Measurements from ENCODE around the gene NR1I3. TPM values are rescaled to one million over a fixed set of nuclear protein-coding genes. Genes with fewer than 3 reads are reported as not detected.

Gene NR1I3
- polyA plus RNA-seq, 3 donors from 2014 or later: not detected

DNA sequence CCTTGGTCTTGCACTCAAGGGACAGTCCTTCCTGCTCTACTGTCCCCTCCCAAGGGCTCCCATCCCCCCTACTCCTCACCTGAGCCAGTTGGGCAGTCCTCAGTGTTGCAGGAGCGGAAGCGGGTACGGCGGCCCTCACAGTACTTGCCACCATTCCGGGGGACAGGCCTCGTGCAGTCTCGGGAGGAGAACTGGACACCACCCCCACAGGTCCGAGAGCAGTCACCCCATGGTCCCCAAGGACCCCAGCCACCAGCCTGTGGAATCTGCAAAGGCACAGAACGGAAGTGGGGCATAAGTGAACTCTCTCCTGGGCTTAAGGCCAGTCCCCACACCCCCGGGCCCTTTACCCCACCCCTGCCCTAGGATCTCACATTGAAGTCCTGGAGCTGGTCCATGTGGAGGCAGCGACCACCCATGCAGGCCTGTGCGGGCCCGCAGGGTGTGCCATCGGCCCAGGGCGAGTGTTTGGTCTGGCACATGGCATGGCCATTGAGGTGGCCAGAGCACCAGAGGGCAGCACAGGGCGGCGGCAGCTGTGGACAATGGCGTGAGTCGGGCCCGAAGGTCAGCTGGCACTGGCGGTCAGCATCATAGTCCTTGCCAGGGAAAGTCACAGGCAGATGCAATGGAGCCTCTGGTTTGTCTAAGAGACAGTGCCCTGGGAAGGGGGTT is 44.3 kb downstream of the NR1I3 start:
- no peaks in the 10 kb centered on the region for H3K9me3 Mint-ChIP-seq
- DNase-seq: no peak
- H3K27ac Mint-ChIP-seq: peak overlapping the region in 5 of 6 donors; percentile 83 to 94 (median 93)
- H3K4me1 Mint-ChIP-seq: peaks cover 55 to 60% of the 10 kb centered on the region in 2 donors
- H3K4me3 Mint-ChIP-seq: peak overlapping the region in 1 of 5 donors; percentile 40
- peaks cover 0 to 2% (median 0%) of the 10 kb centered on the region in 3 donors for H3K27me3 Mint-ChIP-seq (ENCODE audit: low read depth in 3 of 3)
- peaks cover 0 to under 1% (median 0%) of the 10 kb centered on the region in 3 donors for H3K36me3 Mint-ChIP-seq

DNA sequence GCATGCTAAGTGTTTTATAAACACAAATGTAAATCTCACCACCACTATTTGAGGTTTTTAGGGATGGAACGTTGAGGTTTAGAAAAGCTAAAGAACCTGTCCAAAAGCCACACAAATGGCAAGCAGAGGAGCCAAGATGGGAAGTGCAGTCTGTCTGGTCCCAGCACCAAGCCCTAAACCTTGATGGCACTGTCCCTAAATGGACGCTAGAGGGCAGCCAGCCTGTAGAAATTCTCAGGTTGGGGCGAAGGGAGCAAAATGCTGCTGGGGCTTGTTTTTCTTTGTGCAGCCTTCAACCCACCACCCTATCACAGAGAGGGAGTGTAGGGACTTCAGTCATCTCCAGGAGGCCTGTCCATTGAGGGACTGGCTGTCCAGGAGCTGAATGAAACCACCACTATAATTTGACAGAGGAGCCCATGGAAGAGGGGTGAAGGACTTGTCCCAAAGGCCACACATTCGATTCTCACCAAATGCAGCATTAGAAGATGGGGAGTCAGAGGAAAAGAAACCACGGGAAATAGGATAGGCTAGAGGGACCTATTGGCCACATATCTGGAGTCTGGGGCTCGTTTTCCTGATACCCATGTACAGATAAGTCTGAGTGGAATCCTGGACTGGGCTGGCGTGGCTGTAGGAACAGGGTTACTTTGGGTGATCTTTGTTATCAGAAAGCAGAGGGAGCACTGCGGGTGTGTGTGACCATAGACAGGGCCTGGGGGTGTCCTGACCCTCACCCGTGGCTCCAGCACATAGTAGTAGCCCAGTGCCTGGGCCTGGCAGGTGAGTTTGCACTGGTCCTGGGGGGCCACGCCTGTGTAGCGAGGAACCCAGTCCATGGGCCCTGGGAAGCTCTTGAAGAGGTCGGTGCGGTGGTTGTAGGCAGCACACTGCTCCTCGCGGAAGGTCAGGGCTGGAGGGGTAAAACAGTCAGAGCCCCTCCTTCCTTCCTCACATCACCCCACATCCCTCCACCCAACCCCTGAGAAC is 45.2 kb downstream of the NR1I3 start:
- Mint-ChIP-seq H3K27me3 (ENCODE audit: low read depth in 3 of 3) (peaks cover 0 to 2% (median 0%) of the 10 kb centered on the region in 3 donors), H3K27ac (peak overlapping the region; percentile 73 to 94 (median 91)), H3K4me3 (peak overlapping the region; percentile 21 to 69 (median 62)), H3K9me3 (no peaks in the 10 kb centered on the region), H3K36me3 (no peaks in the 10 kb centered on the region), H3K4me1 (peaks cover 60 to 66% of the 10 kb centered on the region in 2 donors)
- peak; percentile 64 to 75 (median 71) for DNase-seq

DNA sequence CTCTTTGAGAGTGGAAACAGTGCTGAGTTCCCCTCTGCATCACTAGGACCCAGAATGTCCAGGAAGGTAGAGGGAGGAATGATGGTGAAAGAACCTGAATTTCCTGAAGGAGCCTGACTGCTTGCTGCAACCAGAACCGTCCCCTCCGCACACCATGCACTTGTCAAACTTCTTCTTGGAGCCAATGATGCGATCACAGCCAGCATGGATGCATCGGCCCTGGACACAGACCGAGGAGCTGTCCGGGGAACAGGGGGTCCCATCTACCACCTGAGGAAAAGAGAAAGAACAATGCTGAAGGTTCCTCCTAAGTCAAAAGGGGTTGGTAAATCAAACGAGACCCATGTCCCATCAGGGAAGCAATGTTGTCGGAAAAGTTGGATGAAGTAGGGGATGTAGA is 46.0 kb downstream of the NR1I3 start:
- Mint-ChIP-seq H3K4me3 (no peak overlapping the region), H3K27ac (no peak overlapping the region), H3K27me3 (ENCODE audit: low read depth in 3 of 3) (peaks cover 0 to 2% (median 0%) of the 10 kb centered on the region in 3 donors), H3K36me3 (no peaks in the 10 kb centered on the region), H3K9me3 (no peaks in the 10 kb centered on the region), H3K4me1 (peaks cover 68 to 70% of the 10 kb centered on the region in 2 donors)
- DNase-seq: no peak

DNA sequence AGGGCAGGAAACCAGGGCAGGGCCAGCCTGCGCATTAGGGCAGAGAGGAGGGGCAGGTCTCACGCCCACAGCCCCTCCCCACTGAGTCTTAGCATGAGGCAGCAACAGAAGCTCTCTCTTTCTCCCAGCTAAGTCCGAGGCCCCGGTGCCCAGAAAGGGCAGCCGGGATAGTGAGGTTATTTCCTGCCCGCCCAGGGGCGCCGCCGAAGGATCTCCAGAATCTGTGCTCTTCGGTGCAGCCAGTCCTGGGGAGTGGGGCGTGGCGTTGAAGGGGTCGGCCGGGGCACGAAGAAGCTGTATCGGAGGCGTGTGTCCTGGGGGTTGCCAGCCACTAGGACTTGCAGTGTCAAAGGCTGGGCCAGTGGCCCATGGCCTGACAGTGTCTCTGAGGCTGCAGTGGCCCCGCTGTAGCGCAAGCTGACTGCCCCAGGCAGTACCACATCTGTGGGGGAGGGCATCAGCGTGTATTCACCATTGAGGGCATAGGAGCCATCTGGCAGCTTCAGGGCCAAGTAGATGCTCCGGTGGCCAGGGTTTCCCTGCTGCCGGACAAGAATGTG is 47.0 kb downstream of the NR1I3 start:
- no peak for DNase-seq
- Mint-ChIP-seq H3K36me3 (no peaks in the 10 kb centered on the region), H3K4me3 (no peak overlapping the region), H3K4me1 (peaks cover 70 to 75% of the 10 kb centered on the region in 2 donors), H3K27ac (no peak overlapping the region), H3K9me3 (no peaks in the 10 kb centered on the region), H3K27me3 (ENCODE audit: low read depth in 3 of 3) (peaks cover 0 to 2% (median 0%) of the 10 kb centered on the region in 3 donors)

DNA sequence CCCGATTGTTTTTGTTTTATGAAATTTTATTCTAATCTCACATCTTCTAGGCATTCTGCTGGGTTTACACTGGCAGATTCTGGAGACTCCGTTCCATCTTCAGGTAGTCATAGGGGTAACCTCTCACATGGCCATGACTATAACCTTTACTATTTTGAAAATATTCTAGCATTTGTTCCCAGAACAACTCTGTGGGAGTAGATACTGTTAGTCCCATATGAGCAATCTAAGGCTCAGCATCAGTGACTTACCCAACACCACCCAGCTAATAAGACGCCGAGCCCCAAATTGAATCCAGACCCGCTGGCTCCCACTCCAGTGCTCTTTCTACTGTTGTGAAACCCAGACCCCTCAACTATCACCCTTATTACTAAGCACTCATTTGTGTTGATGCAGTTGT is 49.0 kb downstream of the NR1I3 start:
- Mint-ChIP-seq H3K27me3 (ENCODE audit: low read depth in 3 of 3) (peaks cover 2 to 10% (median 4%) of the 10 kb centered on the region in 3 donors), H3K36me3 (no peaks in the 10 kb centered on the region), H3K27ac (peak overlapping the region in 5 of 6 donors; percentile 20 to 68 (median 55)), H3K9me3 (no peaks in the 10 kb centered on the region), H3K4me1 (peaks cover 71 to 75% of the 10 kb centered on the region in 2 donors), H3K4me3 (no peak overlapping the region)
- no peak for DNase-seq

DNA sequence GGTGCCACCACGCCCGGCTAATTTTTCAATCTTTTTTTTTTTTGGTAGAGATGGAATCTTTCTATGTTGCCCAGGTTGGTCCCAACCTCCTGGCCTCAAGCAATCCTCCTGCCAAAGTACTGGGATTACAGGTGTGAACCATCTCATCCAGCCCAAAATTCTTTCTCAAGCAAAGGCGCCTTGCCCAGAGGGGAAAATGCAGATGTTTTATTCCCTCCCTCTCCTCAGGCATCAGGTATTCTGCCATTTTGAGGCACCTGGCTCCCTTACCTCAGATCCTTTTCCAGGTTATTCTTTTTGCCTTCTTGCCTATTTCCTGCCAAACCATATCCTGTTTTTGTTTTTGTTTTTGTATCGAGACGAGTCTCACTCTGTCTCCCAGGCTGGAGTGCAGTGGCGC is 49.6 kb downstream of the NR1I3 start:
- Mint-ChIP-seq H3K9me3 (no peaks in the 10 kb centered on the region), H3K27ac (peak overlapping the region in 5 of 6 donors; percentile 75 to 93 (median 79)), H3K4me1 (peaks cover 72 to 75% of the 10 kb centered on the region in 2 donors), H3K4me3 (no peak overlapping the region), H3K27me3 (ENCODE audit: low read depth in 3 of 3) (peaks cover 2 to 13% (median 4%) of the 10 kb centered on the region in 3 donors), H3K36me3 (no peaks in the 10 kb centered on the region)
- DNase-seq: no peak

DNA sequence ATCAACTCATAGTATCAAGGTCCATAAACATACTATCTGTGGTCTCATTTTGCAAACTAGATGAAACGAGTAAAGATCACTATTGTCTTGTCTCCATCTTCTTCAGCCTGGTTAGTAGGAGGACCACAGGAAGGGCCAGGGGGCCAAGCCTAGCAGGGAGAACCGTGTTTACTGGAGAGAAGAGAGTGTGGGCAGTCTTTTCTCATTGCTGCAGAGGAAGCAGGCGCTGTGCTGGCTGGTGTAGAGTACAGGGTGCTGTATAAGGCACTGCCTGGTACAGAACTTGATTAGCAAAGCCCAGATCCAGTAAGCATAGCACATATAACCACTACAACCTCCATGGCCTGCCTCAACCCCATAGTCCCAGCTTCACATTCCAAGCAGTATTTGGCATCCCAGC is 50.7 kb downstream of the NR1I3 start:
- Mint-ChIP-seq H3K4me3 (peak overlapping the region in 4 of 5 donors; percentile 30 to 69 (median 56)), H3K9me3 (no peaks in the 10 kb centered on the region), H3K27ac (peak overlapping the region; percentile 88 to 94 (median 94)), H3K36me3 (peaks cover 0 to 3% (median 0%) of the 10 kb centered on the region in 3 donors), H3K4me1 (peaks cover 70 to 75% of the 10 kb centered on the region in 2 donors), H3K27me3 (ENCODE audit: low read depth in 3 of 3) (peaks cover under 1 to 13% (median 7%) of the 10 kb centered on the region in 3 donors)
- no peak for DNase-seq

DNA sequence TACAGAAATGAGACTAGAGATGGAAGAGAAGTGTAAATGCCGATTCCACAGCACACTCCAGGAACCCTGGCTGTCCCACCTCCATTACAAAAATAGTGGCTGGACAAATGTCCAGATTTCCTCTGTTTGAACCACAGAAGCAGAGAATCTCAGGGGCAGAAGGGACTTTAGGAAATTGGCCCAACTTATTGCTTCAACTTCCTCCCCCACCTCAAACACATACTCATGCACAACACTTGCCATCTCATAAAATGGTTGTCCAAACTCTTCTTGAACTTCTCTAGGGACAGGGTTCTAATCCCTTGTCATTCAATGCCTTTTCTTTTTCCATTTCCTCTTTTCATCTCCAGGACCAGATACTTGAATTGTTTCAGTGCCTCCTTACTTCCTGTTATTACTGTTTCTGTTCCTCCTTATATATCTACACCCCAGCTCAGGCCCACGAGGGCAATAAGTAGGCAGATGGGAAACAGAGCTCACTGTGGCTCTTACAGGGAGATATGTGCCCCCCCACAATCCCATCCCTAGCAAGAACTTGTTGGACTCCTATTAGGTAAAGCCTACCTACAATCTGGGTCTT is 52.2 kb downstream of the NR1I3 start:
- DNase-seq: no peak
- H3K9me3 Mint-ChIP-seq: no peaks in the 10 kb centered on the region
- H3K36me3 Mint-ChIP-seq: peaks cover 0 to 3% (median 0%) of the 10 kb centered on the region in 3 donors
- H3K27me3 Mint-ChIP-seq (ENCODE audit: low read depth in 3 of 3): peaks cover 0 to 13% (median 9%) of the 10 kb centered on the region in 3 donors
- peak overlapping the region; percentile 80 to 85 (median 83) for H3K4me3 Mint-ChIP-seq
- peak overlapping the region; percentile 88 to 94 (median 94) for H3K27ac Mint-ChIP-seq
- H3K4me1 Mint-ChIP-seq: peaks cover 74 to 85% of the 10 kb centered on the region in 2 donors

DNA sequence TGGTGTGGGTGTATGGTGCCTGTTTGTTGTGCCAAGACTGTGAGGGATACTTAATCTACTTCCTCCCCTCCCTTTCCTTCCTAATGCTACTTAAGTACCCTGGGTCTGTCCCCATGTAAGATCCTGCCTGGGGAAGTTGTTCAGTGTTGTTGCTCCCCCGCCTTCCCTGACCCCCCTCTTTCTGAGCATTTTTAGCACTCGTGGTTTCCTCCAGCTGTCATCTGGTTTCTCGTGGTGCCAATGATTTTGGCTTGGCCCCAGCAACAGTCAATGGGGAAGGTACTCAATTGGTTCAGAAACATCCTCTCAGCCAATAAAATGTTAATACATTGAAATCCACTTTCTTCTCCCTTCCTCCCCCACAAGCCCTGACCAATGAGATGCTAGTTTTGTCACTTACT is 52.7 kb downstream of the NR1I3 start:
- Mint-ChIP-seq H3K4me1 (peaks cover 80 to 90% of the 10 kb centered on the region in 2 donors), H3K36me3 (peaks cover 0 to 3% (median 2%) of the 10 kb centered on the region in 3 donors), H3K27ac (peak overlapping the region; percentile 88 to 94 (median 94)), H3K27me3 (ENCODE audit: low read depth in 3 of 3) (peaks cover 0 to 13% (median 9%) of the 10 kb centered on the region in 3 donors), H3K9me3 (no peaks in the 10 kb centered on the region), H3K4me3 (peak overlapping the region; percentile 80 to 85 (median 83))
- DNase-seq: peak; percentile 82 to 87 (median 83)

DNA sequence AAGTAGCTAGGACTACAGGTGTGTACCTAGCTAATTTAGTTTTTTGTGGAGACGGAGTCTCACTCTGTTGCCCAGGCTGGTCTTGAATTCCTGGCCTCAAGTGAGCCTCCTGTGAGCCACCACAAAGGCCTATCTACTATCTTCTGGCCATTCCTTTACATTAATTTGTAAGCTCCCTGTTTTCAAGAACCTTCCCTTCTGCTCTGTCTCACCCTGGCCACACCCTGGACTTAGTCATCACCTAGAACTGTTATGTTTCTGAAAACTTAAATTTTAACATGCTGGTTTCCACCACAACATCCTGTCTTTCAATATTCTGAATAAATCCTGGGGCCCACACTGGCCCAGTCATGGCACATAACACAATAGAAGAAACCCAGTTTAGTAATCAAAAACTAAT is 55.8 kb downstream of the NR1I3 start:
- Mint-ChIP-seq H3K27ac (peak overlapping the region; percentile 88 to 99 (median 96)), H3K27me3 (ENCODE audit: low read depth in 3 of 3) (peaks cover 0 to 13% (median 9%) of the 10 kb centered on the region in 3 donors), H3K9me3 (no peaks in the 10 kb centered on the region), H3K4me3 (peak overlapping the region; percentile 78 to 85 (median 83)), H3K4me1 (peaks cover 84 to 92% of the 10 kb centered on the region in 2 donors), H3K36me3 (peaks cover 0 to 3% (median 3%) of the 10 kb centered on the region in 3 donors)
- DNase-seq: peak; percentile 61 to 70 (median 66)

DNA sequence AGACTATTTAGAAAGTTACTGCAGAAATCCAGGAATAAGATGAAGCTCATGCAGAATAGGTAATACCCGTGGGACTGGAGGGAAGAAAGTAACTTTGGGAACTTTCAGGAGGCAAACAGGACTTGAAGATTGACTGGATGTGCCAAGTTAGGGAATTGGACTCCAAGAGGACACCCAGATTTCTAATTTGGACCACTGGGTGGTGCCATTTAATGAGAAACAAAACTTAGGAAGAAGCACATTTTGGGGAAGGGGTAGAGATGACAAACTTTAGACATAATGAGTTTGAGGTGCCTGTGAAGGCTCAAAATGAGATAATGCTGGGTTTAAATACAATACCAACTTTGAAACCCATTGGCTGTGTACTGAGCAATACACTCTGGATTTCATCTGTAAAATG is 57.4 kb downstream of the NR1I3 start:
- peaks cover 0 to 3% (median 3%) of the 10 kb centered on the region in 3 donors for H3K36me3 Mint-ChIP-seq
- peak overlapping the region; percentile 18 to 63 (median 36) for H3K4me3 Mint-ChIP-seq

DNA sequence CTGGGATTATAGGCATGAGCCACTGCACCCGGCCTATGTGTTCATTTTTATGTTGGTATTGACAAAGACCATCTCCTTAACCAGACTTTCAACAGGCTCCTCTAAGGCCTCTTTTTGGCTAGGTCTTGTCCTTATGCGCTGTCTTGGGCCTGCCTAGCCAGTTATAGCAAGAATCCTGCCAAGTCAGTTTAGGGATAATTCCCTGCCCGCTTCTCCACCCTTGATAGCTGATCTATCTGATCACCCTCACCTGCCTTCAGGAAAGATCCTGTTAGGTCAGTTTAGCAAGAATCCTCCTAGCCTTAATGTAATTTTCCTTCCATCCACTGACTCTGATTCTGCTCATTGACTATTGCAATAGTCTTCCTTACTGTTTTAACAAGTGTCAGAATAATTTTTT is 58.3 kb downstream of the NR1I3 start:
- H3K9me3 Mint-ChIP-seq: no peaks in the 10 kb centered on the region
- peaks cover 83 to 92% of the 10 kb centered on the region in 2 donors for H3K4me1 Mint-ChIP-seq
- peaks cover 2 to 3% (median 3%) of the 10 kb centered on the region in 3 donors for H3K36me3 Mint-ChIP-seq
- peak overlapping the region in 4 of 5 donors; percentile 21 to 60 (median 41) for H3K4me3 Mint-ChIP-seq
- H3K27me3 Mint-ChIP-seq (ENCODE audit: low read depth in 3 of 3): peaks cover 0 to 7% (median 5%) of the 10 kb centered on the region in 3 donors
- DNase-seq: no peak
- H3K27ac Mint-ChIP-seq: peak overlapping the region in 5 of 6 donors; percentile 73 to 90 (median 84)

More for the DNA sequence above, 57.4 kb downstream of the NR1I3 start:
- H3K4me1 Mint-ChIP-seq: peaks cover 84 to 92% of the 10 kb centered on the region in 2 donors
- no peak for DNase-seq
- peak overlapping the region; percentile 67 to 95 (median 88) for H3K27ac Mint-ChIP-seq
- no peaks in the 10 kb centered on the region for H3K9me3 Mint-ChIP-seq
- H3K27me3 Mint-ChIP-seq (ENCODE audit: low read depth in 3 of 3): peaks cover 0 to 13% (median 9%) of the 10 kb centered on the region in 3 donors
